ENCODE data around the gene PAIP1.

Gene PAIP1

DNA sequence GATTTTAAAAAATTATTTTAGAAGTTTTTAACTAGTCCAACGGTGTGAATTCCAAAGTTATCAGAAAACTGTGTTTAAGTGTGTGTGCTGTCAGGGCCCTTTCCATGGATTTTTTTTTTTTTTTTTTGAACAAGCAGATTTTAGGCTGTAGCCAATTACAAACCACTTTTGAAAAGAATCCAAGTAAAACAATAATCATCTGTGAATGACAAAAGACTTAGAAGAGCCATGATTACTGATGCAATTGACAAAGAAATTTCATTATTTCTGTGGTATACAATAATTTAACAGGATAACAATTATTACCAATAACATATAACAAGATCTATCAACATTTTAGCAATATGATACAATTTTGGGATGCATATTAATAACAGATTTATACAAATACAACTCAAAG is 16.2 kb upstream of the PAIP1 start:
- DNase-seq = no peak
- Histone ChIP-seq H3K4me3 (ENCODE audit: low read depth, low read length) (no peak overlapping the region), H3K27ac (no peak overlapping the region), H3K36me3 (peaks cover 11% of the 10 kb centered on the region), H3K27me3 (ENCODE audit: insufficient read depth, low read depth, severe bottlenecking) (no peaks in the 10 kb centered on the region), H3K9me3 (ENCODE audit: severe bottlenecking) (no peaks in the 10 kb centered on the region)
- TF ChIP-seq, protein P1, sequence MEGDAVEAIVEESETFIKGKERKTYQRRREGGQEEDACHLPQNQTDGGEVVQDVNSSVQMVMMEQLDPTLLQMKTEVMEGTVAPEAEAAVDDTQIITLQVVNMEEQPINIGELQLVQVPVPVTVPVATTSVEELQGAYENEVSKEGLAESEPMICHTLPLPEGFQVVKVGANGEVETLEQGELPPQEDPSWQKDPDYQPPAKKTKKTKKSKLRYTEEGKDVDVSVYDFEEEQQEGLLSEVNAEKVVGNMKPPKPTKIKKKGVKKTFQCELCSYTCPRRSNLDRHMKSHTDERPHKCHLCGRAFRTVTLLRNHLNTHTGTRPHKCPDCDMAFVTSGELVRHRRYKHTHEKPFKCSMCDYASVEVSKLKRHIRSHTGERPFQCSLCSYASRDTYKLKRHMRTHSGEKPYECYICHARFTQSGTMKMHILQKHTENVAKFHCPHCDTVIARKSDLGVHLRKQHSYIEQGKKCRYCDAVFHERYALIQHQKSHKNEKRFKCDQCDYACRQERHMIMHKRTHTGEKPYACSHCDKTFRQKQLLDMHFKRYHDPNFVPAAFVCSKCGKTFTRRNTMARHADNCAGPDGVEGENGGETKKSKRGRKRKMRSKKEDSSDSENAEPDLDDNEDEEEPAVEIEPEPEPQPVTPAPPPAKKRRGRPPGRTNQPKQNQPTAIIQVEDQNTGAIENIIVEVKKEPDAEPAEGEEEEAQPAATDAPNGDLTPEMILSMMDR (IDR thresholded peaks at IDR 0.05; ENCODE audit: low read depth, low read length) = no peak

DNA sequence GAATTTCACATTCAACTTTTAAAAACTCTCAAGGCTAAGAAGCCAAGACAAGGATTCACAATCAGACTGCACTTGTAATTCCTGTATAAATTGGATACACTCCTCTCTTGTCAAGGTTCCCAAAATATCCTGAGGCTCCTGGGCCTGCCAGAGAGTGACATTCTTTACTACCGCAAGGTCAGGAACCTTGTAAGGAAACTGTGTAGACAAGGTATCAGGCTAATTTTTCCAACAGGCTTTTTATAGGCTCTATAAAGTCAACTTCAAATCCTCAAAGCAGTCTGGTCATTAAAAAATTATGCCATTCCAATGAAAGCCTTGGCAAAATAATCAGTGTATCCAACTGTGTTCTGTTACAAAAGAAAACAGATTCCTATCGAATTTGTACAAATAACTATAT is 15.5 kb upstream of the PAIP1 start:
- H3K27ac ChIP-seq = no peak overlapping the region
- no peaks in the 10 kb centered on the region for H3K27me3 ChIP-seq (ENCODE audit: insufficient read depth, low read depth, severe bottlenecking)
- H3K9me3 ChIP-seq (ENCODE audit: severe bottlenecking) = no peaks in the 10 kb centered on the region
- H3K36me3 ChIP-seq = peaks cover 11% of the 10 kb centered on the region
- TF ChIP-seq, protein P1 (IDR thresholded peaks at IDR 0.05; ENCODE audit: low read depth, low read length) = no peak
- no peak overlapping the region for H3K4me3 ChIP-seq (ENCODE audit: low read depth, low read length)
- no peak for DNase-seq

DNA sequence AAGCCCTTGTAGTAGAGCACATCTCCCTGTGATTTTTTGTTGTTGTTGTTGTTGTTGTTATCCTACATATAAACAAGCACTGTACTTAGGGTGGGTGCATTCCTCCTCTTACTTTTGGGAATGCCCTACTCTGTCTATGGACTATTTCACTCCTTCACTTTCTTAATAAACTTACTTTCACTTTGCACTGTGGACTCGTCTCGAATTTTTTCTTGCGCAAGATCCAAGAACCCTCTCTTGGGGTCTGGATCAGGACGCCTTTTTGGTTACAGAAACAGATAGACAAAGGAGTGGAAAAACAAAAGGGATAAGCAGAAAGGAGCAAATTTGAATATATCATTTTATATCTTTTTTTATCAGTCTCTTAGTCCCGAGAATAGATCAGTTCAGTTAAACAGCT is 14.4 kb upstream of the PAIP1 start:
- Histone ChIP-seq H3K9me3 (ENCODE audit: severe bottlenecking) (no peaks in the 10 kb centered on the region), H3K27ac (no peak overlapping the region), H3K4me3 (ENCODE audit: low read depth, low read length) (no peak overlapping the region), H3K27me3 (ENCODE audit: insufficient read depth, low read depth, severe bottlenecking) (no peaks in the 10 kb centered on the region), H3K36me3 (peaks cover 9% of the 10 kb centered on the region)
- TF ChIP-seq, protein P1 (IDR thresholded peaks at IDR 0.05; ENCODE audit: low read depth, low read length) = no peak
- no peak for DNase-seq

DNA sequence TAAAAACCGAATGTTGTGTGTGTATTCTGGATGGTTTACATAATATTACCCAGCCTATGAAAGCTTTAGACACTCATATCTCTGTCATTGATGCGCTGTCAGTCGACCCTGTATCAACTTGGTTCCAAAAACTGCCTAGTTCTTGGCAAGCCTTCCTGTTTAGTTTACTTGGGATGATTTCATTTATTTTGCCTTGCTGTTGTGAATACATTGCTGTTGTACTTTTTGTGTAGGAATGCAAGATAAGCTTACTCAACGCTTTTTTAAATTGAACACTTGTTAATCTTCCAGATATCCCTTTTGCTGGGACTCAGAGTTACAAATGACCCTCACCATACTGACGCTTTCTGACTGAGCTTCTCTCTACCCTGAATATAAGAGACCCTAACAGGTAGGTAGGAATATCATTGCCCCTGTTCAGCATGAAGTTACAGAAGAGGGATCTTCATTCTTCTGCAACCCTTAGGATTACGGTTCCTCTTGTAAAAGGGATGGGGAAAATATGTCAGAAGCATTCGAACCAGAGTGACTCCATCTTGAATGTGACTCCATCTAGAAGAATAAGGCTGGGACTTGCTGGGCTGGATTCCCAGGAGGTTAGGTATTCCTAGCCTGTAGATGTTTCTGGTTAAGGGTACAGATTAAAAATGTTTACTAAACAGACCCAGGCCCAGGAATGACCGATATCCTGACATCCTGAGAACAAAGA is 13.7 kb upstream of the PAIP1 start:
- TF ChIP-seq, protein P1 (IDR thresholded peaks at IDR 0.05; ENCODE audit: low read depth, low read length) = no peak
- Histone ChIP-seq H3K4me3 (ENCODE audit: low read depth, low read length) (no peak overlapping the region), H3K27me3 (ENCODE audit: insufficient read depth, low read depth, severe bottlenecking) (no peaks in the 10 kb centered on the region), H3K27ac (no peak overlapping the region), H3K36me3 (peaks cover 7% of the 10 kb centered on the region), H3K9me3 (ENCODE audit: severe bottlenecking) (no peaks in the 10 kb centered on the region)
- DNase-seq = no peak

DNA sequence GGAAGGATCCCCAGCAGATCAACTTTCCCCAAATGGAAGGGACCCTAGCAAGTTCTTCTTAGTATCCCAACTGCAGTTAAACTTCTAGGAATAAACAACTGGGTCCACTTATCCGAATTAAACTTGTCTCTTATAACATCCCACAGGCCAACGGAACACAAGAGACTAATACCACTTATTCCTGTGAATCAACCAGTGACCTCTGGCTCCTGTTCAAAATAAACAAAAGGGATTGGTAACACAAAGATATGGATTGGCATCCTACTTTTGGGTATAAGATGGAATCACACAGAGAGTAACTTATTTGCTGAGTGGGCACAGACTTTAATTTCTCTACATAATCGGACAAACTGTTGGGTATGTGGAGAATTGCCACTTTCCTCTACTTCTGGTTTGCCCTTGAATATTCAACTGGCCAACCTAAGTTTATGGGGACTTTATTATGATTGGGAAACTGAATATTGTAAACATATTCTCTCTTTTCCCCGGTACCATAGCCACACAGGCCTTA is 12.4 kb upstream of the PAIP1 start:
- Histone ChIP-seq H3K27ac (no peak overlapping the region), H3K9me3 (ENCODE audit: severe bottlenecking) (no peaks in the 10 kb centered on the region), H3K4me3 (ENCODE audit: low read depth, low read length) (no peak overlapping the region), H3K36me3 (no peaks in the 10 kb centered on the region), H3K27me3 (ENCODE audit: insufficient read depth, low read depth, severe bottlenecking) (no peaks in the 10 kb centered on the region)
- TF ChIP-seq, protein P1 (IDR thresholded peaks at IDR 0.05; ENCODE audit: low read depth, low read length) = no peak
- DNase-seq = no peak

DNA sequence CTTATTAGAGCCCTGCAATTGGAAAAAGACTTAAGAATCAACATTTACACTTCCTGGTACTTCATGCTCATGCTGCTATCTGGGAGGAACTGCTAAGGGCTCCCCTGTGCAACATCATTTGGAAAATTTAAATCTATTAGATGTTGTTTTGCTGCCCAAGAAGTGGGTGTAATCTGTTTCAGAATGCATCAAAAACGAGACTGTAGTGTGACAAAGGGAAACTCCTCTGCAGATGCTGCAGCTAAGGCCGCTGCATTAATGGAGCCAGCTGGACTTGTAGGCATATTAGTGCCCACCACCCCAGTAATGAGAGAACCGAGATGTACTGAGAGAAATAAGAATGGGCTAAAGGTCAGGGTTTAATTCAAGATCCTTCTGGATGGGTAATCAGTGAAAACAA is 11.1 kb upstream of the PAIP1 start:
- TF ChIP-seq, protein P1 (IDR thresholded peaks at IDR 0.05; ENCODE audit: low read depth, low read length) = no peak
- Histone ChIP-seq H3K27me3 (ENCODE audit: insufficient read depth, low read depth, severe bottlenecking) (no peaks in the 10 kb centered on the region), H3K27ac (no peak overlapping the region), H3K36me3 (no peaks in the 10 kb centered on the region), H3K9me3 (ENCODE audit: severe bottlenecking) (no peaks in the 10 kb centered on the region), H3K4me3 (ENCODE audit: low read depth, low read length) (no peak overlapping the region)
- no peak for DNase-seq
